ENCODE data around the gene STAT2. TPM values are rescaled to one million over a fixed set of nuclear protein-coding genes. Genes with fewer than 3 reads are reported as not detected.

STAT2 gene
- total RNA-seq, 1 donor from 2014 or later, result 70.0 TPM

GRCh38 chr12:56315622-56316473 lies 44.1 kb downstream of the STAT2 start, which contains the start of gene CNPY2:
Gene CNPY2, minus strand, starts transcription at chr12:56315988. Its CDS starts 771 bp downstream, at chr12:56315217.
- H3K36me3 Mint-ChIP-seq (ENCODE audit: low read depth), result peaks cover 7% of the 10 kb centered on the region
- peak within 1 kb of the TSS; percentile 100 for H3K4me3 Mint-ChIP-seq

DNA sequence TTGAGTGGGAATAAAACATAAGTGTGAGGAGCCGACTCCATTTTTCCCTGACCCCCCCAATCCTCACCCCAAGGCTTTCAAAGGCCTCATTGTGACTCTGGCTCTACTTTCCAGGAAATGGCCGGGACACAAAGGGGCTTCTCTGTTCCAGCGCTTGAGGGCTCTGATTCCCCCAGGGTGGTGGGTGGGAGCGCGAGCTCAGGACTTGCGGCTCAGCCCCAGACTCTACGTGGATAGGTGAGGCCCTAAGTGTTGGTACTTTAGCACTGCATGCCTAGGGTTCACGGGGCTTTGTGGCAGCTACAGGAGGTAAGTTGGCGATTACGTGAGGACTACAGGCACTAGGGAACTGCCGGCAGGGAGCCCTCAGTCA lies 44.7 kb downstream of the STAT2 start:
- peak; percentile 47 for DNase-seq (ENCODE audit: low read depth, low spot score)
- peak overlapping the region; percentile 100 for H3K27ac Mint-ChIP-seq (ENCODE audit: unreplicated experiment)
- H3K4me3 Mint-ChIP-seq, result peak overlapping the region; percentile 100
- no peaks in the 10 kb centered on the region for H3K9me3 Mint-ChIP-seq
- H3K4me1 Mint-ChIP-seq, result peaks cover 24% of the 10 kb centered on the region
- H3K36me3 Mint-ChIP-seq (ENCODE audit: low read depth), result peaks cover 7% of the 10 kb centered on the region
- TF ChIP-seq, protein P1, sequence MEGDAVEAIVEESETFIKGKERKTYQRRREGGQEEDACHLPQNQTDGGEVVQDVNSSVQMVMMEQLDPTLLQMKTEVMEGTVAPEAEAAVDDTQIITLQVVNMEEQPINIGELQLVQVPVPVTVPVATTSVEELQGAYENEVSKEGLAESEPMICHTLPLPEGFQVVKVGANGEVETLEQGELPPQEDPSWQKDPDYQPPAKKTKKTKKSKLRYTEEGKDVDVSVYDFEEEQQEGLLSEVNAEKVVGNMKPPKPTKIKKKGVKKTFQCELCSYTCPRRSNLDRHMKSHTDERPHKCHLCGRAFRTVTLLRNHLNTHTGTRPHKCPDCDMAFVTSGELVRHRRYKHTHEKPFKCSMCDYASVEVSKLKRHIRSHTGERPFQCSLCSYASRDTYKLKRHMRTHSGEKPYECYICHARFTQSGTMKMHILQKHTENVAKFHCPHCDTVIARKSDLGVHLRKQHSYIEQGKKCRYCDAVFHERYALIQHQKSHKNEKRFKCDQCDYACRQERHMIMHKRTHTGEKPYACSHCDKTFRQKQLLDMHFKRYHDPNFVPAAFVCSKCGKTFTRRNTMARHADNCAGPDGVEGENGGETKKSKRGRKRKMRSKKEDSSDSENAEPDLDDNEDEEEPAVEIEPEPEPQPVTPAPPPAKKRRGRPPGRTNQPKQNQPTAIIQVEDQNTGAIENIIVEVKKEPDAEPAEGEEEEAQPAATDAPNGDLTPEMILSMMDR (conservative IDR thresholded peaks at IDR 0.05), result no peak
- peaks cover 3% of the 10 kb centered on the region for H3K27me3 Mint-ChIP-seq (ENCODE audit: low read depth)

More at GRCh38 chr12:56315622-56316473, 44.1 kb downstream of the STAT2 start, which contains the start of gene CNPY2:
- peak; percentile 89 for DNase-seq (ENCODE audit: low read depth, low spot score)
- Mint-ChIP-seq H3K27ac (ENCODE audit: unreplicated experiment) (peak within 1 kb of the TSS; percentile 100), H3K9me3 (no peaks in the 10 kb centered on the region), H3K4me1 (peaks cover 24% of the 10 kb centered on the region), H3K27me3 (ENCODE audit: low read depth) (peaks cover 3% of the 10 kb centered on the region)
- TF ChIP-seq, protein P1 (conservative IDR thresholded peaks at IDR 0.05), result peak; percentile 46

- Mint-ChIP-seq H3K9me3 (no peaks in the 10 kb centered on the region), H3K4me1 (peaks cover 17% of the 10 kb centered on the region), H3K27ac (ENCODE audit: unreplicated experiment) (no peak overlapping the region), H3K4me3 (no peak overlapping the region), H3K27me3 (ENCODE audit: low read depth) (peaks cover 3% of the 10 kb centered on the region), H3K36me3 (ENCODE audit: low read depth) (peaks cover 8% of the 10 kb centered on the region)
- DNase-seq (ENCODE audit: low read depth, low spot score), result no peak
- TF ChIP-seq, protein P1 (conservative IDR thresholded peaks at IDR 0.05), result no peak
Observed at GRCh38 chr12:56311003-56311402, 48.9 kb downstream of the STAT2 start.

- Mint-ChIP-seq H3K36me3 (ENCODE audit: low read depth) (peaks cover 10% of the 10 kb centered on the region), H3K4me3 (peak overlapping the region; percentile 23)
- no peak for DNase-seq (ENCODE audit: low read depth, low spot score)
Observed at GRCh38 chr12:56308714-56309113, 51.2 kb downstream of the STAT2 start.

GRCh38 chr12:56307221-56307965 lies 52.5 kb downstream of the STAT2 start:
- H3K27ac Mint-ChIP-seq (ENCODE audit: unreplicated experiment), result no peak overlapping the region
- H3K27me3 Mint-ChIP-seq (ENCODE audit: low read depth), result no peaks in the 10 kb centered on the region
- TF ChIP-seq, protein P1 (conservative IDR thresholded peaks at IDR 0.05), result no peak
- peaks cover under 1% of the 10 kb centered on the region for H3K4me1 Mint-ChIP-seq
- H3K9me3 Mint-ChIP-seq, result no peaks in the 10 kb centered on the region
- H3K36me3 Mint-ChIP-seq (ENCODE audit: low read depth), result peaks cover 10% of the 10 kb centered on the region
- DNase-seq (ENCODE audit: low read depth, low spot score), result no peak
- H3K4me3 Mint-ChIP-seq, result no peak overlapping the region

More at GRCh38 chr12:56308714-56309113, 51.2 kb downstream of the STAT2 start:
- H3K27ac Mint-ChIP-seq (ENCODE audit: unreplicated experiment), result no peak overlapping the region
- H3K4me1 Mint-ChIP-seq, result no peaks in the 10 kb centered on the region
- TF ChIP-seq, protein P1 (conservative IDR thresholded peaks at IDR 0.05), result no peak
- H3K9me3 Mint-ChIP-seq, result no peaks in the 10 kb centered on the region
- no peaks in the 10 kb centered on the region for H3K27me3 Mint-ChIP-seq (ENCODE audit: low read depth)
